Measurements from ENCODE around the gene HRH2. TPM values are rescaled to one million over a fixed set of nuclear protein-coding genes. Genes with fewer than 3 reads are reported as not detected.
"Not testable (repeated sequence)": the region's sequence is repeated elsewhere in the genome, so short reads cannot be mapped to it uniquely, and the experiment has no call there.

Gene HRH2
- total RNA-seq, 4 donors from 2014 or later = 0.13 to 3.5 (median 1.3) TPM

GRCh38 chr5:175715627-175716522 is 58.0 kb downstream of the HRH2 start:
- no peak for TF ChIP-seq CTCF (IDR thresholded peaks at IDR 0.05)
- whole genome bisulfite sequencing, 2 donors = 94% methylated on average over 10 of the region's 10 CpGs
- peak in 1 of 2 donors; percentile 62 for DNase-seq (ENCODE audit: low spot score in 2 of 2)
- H3K4me3 ChIP-seq (ENCODE audit: low read depth, poor library complexity, severe bottlenecking) = no peak overlapping the region
- intact Hi-C loops (cut with DNase I; ENCODE audit: low total_unique reads) = no loop called here

DNA sequence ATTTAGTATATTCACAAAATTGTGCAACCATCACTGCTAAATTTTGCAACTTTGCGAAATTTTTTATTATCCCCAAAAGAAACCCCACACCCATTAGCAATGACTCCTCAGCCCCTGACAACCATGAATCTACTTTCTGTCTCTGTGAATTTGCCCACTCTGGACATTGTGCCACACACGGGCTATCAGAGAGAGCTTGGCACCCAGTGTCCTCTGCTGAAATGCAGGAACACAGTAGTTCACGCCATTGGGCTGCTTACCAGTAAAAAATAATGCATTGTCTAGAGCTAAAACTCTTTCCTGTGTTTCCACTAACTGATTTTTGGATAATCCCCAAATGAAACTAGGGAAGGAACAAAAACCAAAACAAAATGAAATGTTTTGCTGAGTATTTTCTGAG is 60.0 kb downstream of the HRH2 start:
- no peak for DNase-seq (ENCODE audit: low spot score in 2 of 2)

DNA sequence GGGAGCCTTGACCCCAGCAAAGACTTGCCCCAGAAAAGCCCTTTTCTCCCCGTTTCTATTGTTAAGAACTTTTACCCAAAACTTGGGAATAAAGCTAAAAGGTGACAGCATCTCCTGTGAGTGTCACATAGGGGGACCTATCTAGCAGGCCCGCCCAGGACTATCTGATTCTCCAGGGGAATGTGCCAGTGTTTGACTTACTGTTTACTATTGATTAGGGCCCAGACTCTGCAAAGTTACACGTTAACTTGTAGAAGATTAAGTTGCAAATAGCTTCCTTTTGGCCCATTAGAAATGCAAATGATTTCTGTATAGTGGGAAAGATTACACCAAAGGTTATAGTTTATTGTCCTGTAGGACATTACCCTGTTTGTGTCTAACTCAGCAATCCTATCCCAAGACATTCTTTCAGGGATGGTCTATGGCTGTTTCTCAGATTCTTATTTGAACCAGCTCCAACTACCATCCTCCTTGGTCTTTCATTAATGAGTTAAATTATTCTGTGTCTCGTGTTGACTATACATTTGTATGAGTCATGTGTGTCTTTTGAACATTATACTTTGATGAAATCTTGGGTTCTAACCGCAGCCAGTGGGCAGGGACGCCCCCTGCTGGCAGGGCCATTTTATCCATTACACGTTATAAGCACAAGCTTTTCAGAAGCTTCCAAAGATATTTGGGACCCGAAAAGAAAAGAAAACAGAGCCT is 60.7 kb downstream of the HRH2 start:
- TF ChIP-seq CTCF (IDR thresholded peaks at IDR 0.05) (no peak), POLR2A (IDR thresholded peaks at IDR 0.05) (no peak)
- peak in 1 of 2 donors; percentile 84 for DNase-seq (ENCODE audit: low spot score in 2 of 2)
- WGBS, 2 donors = 38 to 44% methylated on average over 8 of the region's 8 CpGs
- no peak overlapping the region for H3K4me3 ChIP-seq (ENCODE audit: low read depth, poor library complexity, severe bottlenecking)
- intact Hi-C loops (cut with DNase I; ENCODE audit: low total_unique reads) = no loop called here

More for the DNA sequence above, 60.0 kb downstream of the HRH2 start:
- TF ChIP-seq CTCF (IDR thresholded peaks at IDR 0.05) (no peak), POLR2A (IDR thresholded peaks at IDR 0.05) (no peak)
- 87 to 93% methylated on average over 3 of the region's 3 CpGs for WGBS, 2 donors
- no peak overlapping the region for H3K4me3 ChIP-seq (ENCODE audit: low read depth, poor library complexity, severe bottlenecking)
- intact Hi-C loops (cut with DNase I; ENCODE audit: low total_unique reads) = no loop called here

GRCh38 chr5:175719109-175719432 is 61.2 kb downstream of the HRH2 start:
- intact Hi-C loops (cut with DNase I; ENCODE audit: low total_unique reads); H3K4me3 ChIP-seq (ENCODE audit: low read depth, poor library complexity, severe bottlenecking); DNase-seq (ENCODE audit: low spot score in 2 of 2): not testable (repeated sequence)
- 94 to 95% methylated on average over 8 of the region's 8 CpGs for WGBS, 2 donors

DNA sequence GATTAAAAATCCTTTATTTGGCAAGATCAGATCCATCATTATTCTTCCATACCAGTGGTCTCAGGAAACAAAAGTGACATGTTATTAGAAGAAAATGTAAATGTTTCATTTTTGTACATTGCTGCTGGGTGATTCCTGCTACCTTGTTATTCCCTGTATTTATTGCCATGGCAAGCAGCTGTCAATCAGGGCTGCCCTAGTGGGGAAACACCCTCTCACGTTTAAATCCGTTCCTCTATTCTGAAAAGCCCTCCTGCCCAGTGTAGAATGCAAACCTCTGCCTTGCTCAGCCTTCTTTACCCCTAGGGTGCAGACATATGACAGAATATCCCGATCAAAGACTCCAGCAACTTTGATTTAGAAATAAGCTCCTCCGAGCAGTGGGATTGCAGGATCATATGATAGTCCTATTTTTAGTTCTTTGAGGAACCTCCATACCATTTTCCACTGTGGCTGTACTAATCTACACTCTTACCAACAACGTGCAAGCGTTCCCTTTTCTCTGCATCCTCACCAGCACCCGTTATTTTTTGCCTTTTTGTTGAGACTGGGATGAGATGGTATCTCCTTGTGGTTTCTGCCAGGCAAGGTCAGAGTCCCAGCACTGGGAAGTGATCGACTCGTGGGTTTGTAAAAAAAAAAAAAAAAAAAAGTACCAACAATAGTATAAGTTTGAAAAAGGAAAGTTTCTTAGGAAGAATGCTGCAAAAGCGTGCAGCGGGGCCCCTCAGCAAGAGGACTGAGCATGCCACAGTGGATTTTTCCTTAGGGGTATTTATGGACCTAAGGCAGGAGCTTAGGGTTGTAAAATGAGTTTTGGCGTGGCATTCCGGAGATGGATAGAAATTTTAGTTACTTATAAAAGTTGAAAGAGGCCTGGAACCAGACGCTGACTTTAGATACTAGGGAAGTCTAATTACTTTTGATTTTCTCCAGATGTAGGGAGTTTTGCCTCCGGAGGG is 66.7 kb downstream of the HRH2 start:
- TF ChIP-seq CTCF (IDR thresholded peaks at IDR 0.05) = no peak
- TF ChIP-seq POLR2A (IDR thresholded peaks at IDR 0.05) = no peak
- peak in 1 of 2 donors; percentile 15 for DNase-seq (ENCODE audit: low spot score in 2 of 2)
- no peak overlapping the region for H3K4me3 ChIP-seq (ENCODE audit: low read depth, poor library complexity, severe bottlenecking)
- intact Hi-C loops (cut with DNase I; ENCODE audit: low total_unique reads) = no loop called here
- WGBS, 2 donors = 32% methylated on average over 15 of the region's 15 CpGs

Measured in lower leg skin (tissue), 4 donors.